ACHN (cell line): ENCODE data around the gene MYOCOS.
"Not testable (repeated sequence)": the region's sequence is repeated elsewhere in the genome, so short reads cannot be mapped to it uniquely, and the experiment has no call there.

Experiments used
- DNase-seq: peaks from one replicate; pipeline ENCODE4 v3.0.0-alpha.2; 2015
- in situ Hi-C: cut with HindIII; loops from 2 replicates; pipeline ENCODE4 v1.10.0; 2017; ENCODE audit warnings: low sequenced_read_pairs, low pct_ligation_motif_present, low pct_unique_long_range_greater_than_20kb

MYOCOS gene

GRCh38 chr1:171622152-171622462, at the start of gene MYOCOS:
Gene MYOCOS (plus strand): TSS chr1:171622243. CDS start chr1:171623884, 1,641 bp downstream.
- no peak for DNase-seq
- in situ Hi-C loops, result no loop called here

GRCh38 chr1:171576144-171576543, 45.9 kb upstream of the MYOCOS start:
- in situ Hi-C loops, result no loop called here

GRCh38 chr1:171581226-171581625, 40.8 kb upstream of the MYOCOS start:
- no peak for DNase-seq
- in situ Hi-C loops, result no loop called here

More at GRCh38 chr1:171576144-171576543, 45.9 kb upstream of the MYOCOS start:
- DNase-seq, result peak; percentile 29

GRCh38 chr1:171581766-171582165, 40.3 kb upstream of the MYOCOS start:
- DNase-seq, result no peak
- in situ Hi-C loops, result no loop called here

GRCh38 chr1:171582589-171582988, 39.5 kb upstream of the MYOCOS start:
- in situ Hi-C loops, result no loop called here
- DNase-seq, result no peak

- in situ Hi-C loops, result no loop called here
- no peak for DNase-seq
Measured at GRCh38 chr1:171583591-171584201, 38.3 kb upstream of the MYOCOS start.

- in situ Hi-C loops, result no loop called here
- no peak for DNase-seq
Measured at GRCh38 chr1:171585715-171586114, 36.3 kb upstream of the MYOCOS start.

GRCh38 chr1:171588230-171588629, 33.8 kb upstream of the MYOCOS start:
- in situ Hi-C loops, result no loop called here

GRCh38 chr1:171590022-171590421, 32.0 kb upstream of the MYOCOS start:
- in situ Hi-C loops, result no loop called here
- DNase-seq, result no peak

More at GRCh38 chr1:171588230-171588629, 33.8 kb upstream of the MYOCOS start:
- DNase-seq, result no peak

GRCh38 chr1:171595324-171595723, 26.7 kb upstream of the MYOCOS start:
- in situ Hi-C loops, result no loop called here
- DNase-seq, result no peak

GRCh38 chr1:171596119-171596518, 25.9 kb upstream of the MYOCOS start:
- DNase-seq, result no peak
- in situ Hi-C loops, result no loop called here

- in situ Hi-C loops, result no loop called here
- no peak for DNase-seq
Measured at GRCh38 chr1:171596705-171597104, 25.3 kb upstream of the MYOCOS start.

- in situ Hi-C loops, result no loop called here
- DNase-seq, result no peak
Measured at GRCh38 chr1:171597203-171597602, 24.8 kb upstream of the MYOCOS start.

- in situ Hi-C loops, DNase-seq: not testable (repeated sequence)
Measured at GRCh38 chr1:171600310-171600709, 21.7 kb upstream of the MYOCOS start.

GRCh38 chr1:171600862-171601261, 21.2 kb upstream of the MYOCOS start:
- no peak for DNase-seq
- in situ Hi-C loops, result no loop called here

GRCh38 chr1:171603042-171603441, 19.0 kb upstream of the MYOCOS start:
- in situ Hi-C loops, DNase-seq: not testable (repeated sequence)

GRCh38 chr1:171606402-171606941, 15.6 kb upstream of the MYOCOS start:
- in situ Hi-C loops, result no loop called here
- no peak for DNase-seq

GRCh38 chr1:171610385-171610784, 11.7 kb upstream of the MYOCOS start:
- no peak for DNase-seq
- in situ Hi-C loops, result no loop called here

- in situ Hi-C loops, result no loop called here
- DNase-seq, result no peak
Measured at GRCh38 chr1:171611306-171611705, 10.7 kb upstream of the MYOCOS start.

GRCh38 chr1:171613282-171613681, 8.8 kb upstream of the MYOCOS start:
- in situ Hi-C loops, result no loop called here
- no peak for DNase-seq
